OCI-LY1 (cell line): ENCODE measurements around the gene ALKBH1.

ENCODE experiments used
- CTCF ChIP-seq: fragments of 200-600 bp; sonication (generic), shearing (Covaris generic); IDR thresholded peaks from 2 replicates; pipeline ENCODE4 v1.5.1; 2017; ENCODE audit warnings: mild to moderate bottlenecking, antibody characterized with exemption, low read length, moderate library complexity, mixed read lengths
- EZH2 ChIP-seq: fragments of 200-600 bp; sonication (generic), shearing (Covaris generic); IDR thresholded peaks from 2 replicates; pipeline ENCODE4 v1.8.0; 2017; ENCODE audit warnings: borderline replicate concordance, mixed run types, mild to moderate bottlenecking, antibody characterized with exemption, low read length, moderate library complexity, mixed read lengths

GRCh38 chr14:77714926-77715325, 7.1 kb upstream of the ALKBH1 start:
- TF ChIP-seq CTCF (no peak), EZH2 (no peak)
